Suprapubic skin (tissue), 4 donors: ENCODE data around the gene SRP9. TPM values are rescaled to one million over a fixed set of nuclear protein-coding genes. Genes with fewer than 3 reads are reported as not detected.
A peak's percentile ranks its signal among the peaks of the same experiment; 100 is the strongest.

Experiments
- DNase-seq, 2 donors: peaks; one replicate each; pipeline ENCODE4 v3.0.0-alpha.2; 2019; ENCODE audit warnings: low spot score in 2 of 2
- H3K27ac ChIP-seq: fragments of 200-600 bp; sonication (generic); one replicate; pipeline ENCODE4 v1.5.1; 2019
- H3K27me3 ChIP-seq: fragments of 200-600 bp; sonication (generic); one replicate; pipeline ENCODE4 v1.5.1; 2019
- H3K36me3 ChIP-seq: fragments of 200-600 bp; sonication (generic); one replicate; pipeline ENCODE4 v1.5.1; 2019
- H3K4me1 ChIP-seq: fragments of 200-600 bp; sonication (generic); one replicate; pipeline ENCODE4 v1.5.1; 2019
- H3K4me3 ChIP-seq: fragments of 200-600 bp; sonication (generic); one replicate; pipeline ENCODE4 v1.5.1; 2019; ENCODE audit warnings: mild to moderate bottlenecking
- H3K9me3 ChIP-seq: fragments of 200-600 bp; sonication (generic); one replicate; pipeline ENCODE4 v1.5.1; 2019
- CTCF ChIP-seq, 2 donors: fragments of 200-600 bp in 1 of 2; fragments of 450-650 bp in 1 of 2; sonication (generic) in 1 of 2; IDR thresholded peaks; one replicate each; pipeline ENCODE4 v1.5.1; 2016 to 2019; ENCODE audit warnings: antibody characterized with exemption in 2 of 2, mild to moderate bottlenecking in 1 of 2, moderate library complexity in 1 of 2
- EP300 ChIP-seq: sonication (generic); formaldehyde crosslinking; IDR thresholded peaks from one replicate; pipeline ENCODE4 v1.6.1; 2017; ENCODE audit warnings: antibody characterized with exemption
- POLR2A ChIP-seq, 2 donors: fragments of 450-650 bp; IDR thresholded peaks; one replicate each; pipeline ENCODE4 v1.6.1; 2017; ENCODE audit warnings: antibody characterized with exemption in 2 of 2, mild to moderate bottlenecking in 2 of 2, moderate library complexity in 2 of 2
- POLR2AphosphoS5 ChIP-seq, 3 donors: sonication (generic); formaldehyde crosslinking; IDR thresholded peaks; one replicate each; pipeline ENCODE4 v1.6.1; 2017; ENCODE audit warnings: antibody characterized with exemption in 3 of 3
- WGBS: methylation state at CpG from one replicate; pipeline ENCODE4 v1.1.5; 2018; 5-methylcytosine and 5-hydroxymethylcytosine counted together
- total RNA-seq, 4 donors: library from RNA; depleted of rRNA; stranded (reverse); fragments of >200 nt; gene quantifications; one replicate each; pipeline ENCODE4 v1.1.0, GENCODE V29; 2016

Gene SRP9
- total RNA-seq, 4 donors from 2014 or later, result 139 to 162 (median 144) TPM

GRCh38 chr1:225768662-225769426 is 8.8 kb upstream of the SRP9 start:
- TF ChIP-seq CTCF (IDR thresholded peaks at IDR 0.05), result no peak
- no peak for TF ChIP-seq EP300
- no peak for TF ChIP-seq POLR2AphosphoS5 (IDR thresholded peaks at IDR 0.05)
- TF ChIP-seq POLR2A (IDR thresholded peaks at IDR 0.05), result no peak
- H3K4me1 ChIP-seq, result peaks cover 72% of the 10 kb centered on the region
- H3K27me3 ChIP-seq, result no peaks in the 10 kb centered on the region
- H3K27ac ChIP-seq, result peak overlapping the region; percentile 80
- no peaks in the 10 kb centered on the region for H3K36me3 ChIP-seq
- WGBS, result 81% methylated on average over 9 of the region's 9 CpGs
- H3K9me3 ChIP-seq, result no peaks in the 10 kb centered on the region
- peak; percentile 20 to 46 for DNase-seq
- H3K4me3 ChIP-seq, result no peak overlapping the region

- no peak overlapping the region for H3K27ac ChIP-seq
- no peaks in the 10 kb centered on the region for H3K27me3 ChIP-seq
- no peaks in the 10 kb centered on the region for H3K36me3 ChIP-seq
- peak in 1 of 2 donors; percentile 25 for DNase-seq
- peaks cover 64% of the 10 kb centered on the region for H3K4me1 ChIP-seq
- H3K9me3 ChIP-seq, result no peaks in the 10 kb centered on the region
- no peak overlapping the region for H3K4me3 ChIP-seq
- WGBS, result 84% methylated on average over 5 of the region's 5 CpGs
- TF ChIP-seq CTCF (IDR thresholded peaks at IDR 0.05) (no peak), EP300 (no peak), POLR2AphosphoS5 (IDR thresholded peaks at IDR 0.05) (no peak), POLR2A (IDR thresholded peaks at IDR 0.05) (no peak)
Observed at GRCh38 chr1:225769687-225770086, 7.9 kb upstream of the SRP9 start.

- H3K9me3 ChIP-seq, result no peaks in the 10 kb centered on the region
- DNase-seq, result peak in 1 of 2 donors; percentile 40
- WGBS, result 78% methylated on average over 11 of the region's 11 CpGs
- H3K4me1 ChIP-seq, result peaks cover 64% of the 10 kb centered on the region
- H3K4me3 ChIP-seq, result no peak overlapping the region
- H3K27me3 ChIP-seq, result no peaks in the 10 kb centered on the region
- H3K36me3 ChIP-seq, result no peaks in the 10 kb centered on the region
- no peak for TF ChIP-seq CTCF (IDR thresholded peaks at IDR 0.05)
- TF ChIP-seq POLR2A (IDR thresholded peaks at IDR 0.05), result no peak
- TF ChIP-seq EP300, result no peak
- TF ChIP-seq POLR2AphosphoS5 (IDR thresholded peaks at IDR 0.05), result no peak
- no peak overlapping the region for H3K27ac ChIP-seq
Observed at GRCh38 chr1:225770561-225771248, 6.9 kb upstream of the SRP9 start.

GRCh38 chr1:225771661-225772322 is 5.8 kb upstream of the SRP9 start:
- Histone ChIP-seq H3K27me3 (no peaks in the 10 kb centered on the region), H3K36me3 (no peaks in the 10 kb centered on the region), H3K4me3 (no peak overlapping the region), H3K4me1 (peaks cover 59% of the 10 kb centered on the region), H3K9me3 (no peaks in the 10 kb centered on the region), H3K27ac (peak overlapping the region; percentile 71)
- DNase-seq, result peak in 1 of 2 donors; percentile 21
- WGBS, result 50% methylated on average over 4 of the region's 4 CpGs
- TF ChIP-seq EP300 (no peak), POLR2AphosphoS5 (IDR thresholded peaks at IDR 0.05) (no peak), CTCF (IDR thresholded peaks at IDR 0.05) (no peak), POLR2A (IDR thresholded peaks at IDR 0.05) (no peak)

GRCh38 chr1:225772323-225772768 is 5.3 kb upstream of the SRP9 start:
- Histone ChIP-seq H3K4me3 (no peak overlapping the region), H3K36me3 (no peaks in the 10 kb centered on the region), H3K27ac (peak overlapping the region; percentile 71), H3K4me1 (peaks cover 57% of the 10 kb centered on the region), H3K27me3 (no peaks in the 10 kb centered on the region), H3K9me3 (no peaks in the 10 kb centered on the region)
- peak; percentile 88 to 93 for DNase-seq
- 13% methylated on average over 5 of the region's 5 CpGs for WGBS
- peak in 2 of 3 donors; percentile 42 to 57 for TF ChIP-seq POLR2AphosphoS5 (IDR thresholded peaks at IDR 0.05)
- TF ChIP-seq CTCF (IDR thresholded peaks at IDR 0.05), result peak; percentile 72 to 84
- TF ChIP-seq POLR2A (IDR thresholded peaks at IDR 0.05), result no peak
